HG03039 (cell line): ENCODE data around the gene DIS3L2.
"Not testable (repeated sequence)": the region's sequence is repeated elsewhere in the genome, so short reads cannot be mapped to it uniquely, and the experiment has no call there.

Source experiments
- ATAC-seq: cut with Tn5 transposase; IDR thresholded peaks from one replicate; pipeline ENCODE4 v1.9.1; 2021; ENCODE audit warnings: mild to moderate bottlenecking, moderate library complexity; ENCODE audit not compliant: unreplicated experiment

The DIS3L2 gene

GRCh38 chr2:232147440-232148077 is 186.0 kb downstream of the DIS3L2 start:
- no peak for ATAC-seq

- no peak for ATAC-seq
These were observed 200.7 kb downstream of the DIS3L2 start for GRCh38 chr2:232162187-232162586.

DNA sequence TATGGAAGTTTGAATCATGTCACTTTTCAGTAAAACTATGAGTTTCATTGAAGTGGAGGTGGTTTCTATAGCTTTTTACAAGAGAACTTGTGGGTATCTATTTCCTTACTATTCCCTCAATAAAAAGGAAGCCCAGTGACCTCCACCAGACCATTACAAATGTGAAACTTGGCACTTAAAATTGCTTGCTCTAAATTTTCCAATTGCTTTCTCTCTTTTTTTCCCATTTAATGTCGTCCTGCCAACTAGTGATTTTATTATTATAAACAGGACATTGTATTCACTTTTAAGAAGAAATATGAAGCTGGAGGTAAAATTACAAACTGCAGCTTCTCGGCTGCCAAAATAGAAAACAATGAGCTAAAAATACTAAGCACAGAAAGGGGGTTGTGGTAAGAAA is 208.9 kb downstream of the DIS3L2 start:
- ATAC-seq, result no peak

DNA sequence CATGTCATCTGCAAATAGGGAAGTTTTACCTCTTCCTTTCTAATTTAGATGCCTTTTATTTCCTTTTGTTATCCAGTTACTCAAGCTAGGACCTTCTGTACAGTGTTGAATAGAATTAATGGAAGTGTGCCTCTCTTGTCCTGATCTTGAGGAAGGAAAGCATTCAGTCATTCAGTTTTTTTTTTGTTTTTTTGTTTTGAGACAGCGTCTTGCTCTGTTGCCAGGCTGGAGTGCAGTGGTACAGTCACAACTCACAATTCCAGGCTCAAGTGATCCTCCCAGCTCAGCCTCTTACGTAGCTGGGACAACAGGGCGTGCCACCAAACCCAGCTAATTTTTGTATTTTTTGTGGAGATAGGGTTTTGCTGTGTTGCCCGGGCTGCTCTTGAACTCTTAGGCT is 213.1 kb downstream of the DIS3L2 start:
- no peak for ATAC-seq

GRCh38 chr2:232176587-232176986 is 215.1 kb downstream of the DIS3L2 start:
- not testable (repeated sequence) for ATAC-seq

DNA sequence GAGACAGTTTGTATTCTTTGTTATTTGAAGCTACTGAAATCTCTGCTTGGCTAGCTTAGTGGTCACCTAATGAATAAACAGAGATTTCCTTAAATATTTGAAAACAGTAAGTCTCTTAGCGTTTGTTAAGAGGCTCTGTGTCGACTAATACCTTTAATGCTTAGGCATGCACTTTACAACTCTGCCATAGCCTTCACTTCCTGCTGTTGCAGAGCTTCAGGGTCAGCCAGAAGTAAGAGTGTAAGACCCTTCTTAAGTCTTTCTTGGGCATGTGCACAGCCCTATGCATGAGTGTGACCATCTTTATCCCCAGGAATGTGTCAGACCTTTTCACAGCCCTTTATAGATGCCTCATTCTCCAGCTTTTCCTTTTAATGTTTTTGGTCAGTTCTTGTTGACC is 221.8 kb downstream of the DIS3L2 start:
- no peak for ATAC-seq

GRCh38 chr2:232184346-232184745 is 222.8 kb downstream of the DIS3L2 start:
- no peak for ATAC-seq

DNA sequence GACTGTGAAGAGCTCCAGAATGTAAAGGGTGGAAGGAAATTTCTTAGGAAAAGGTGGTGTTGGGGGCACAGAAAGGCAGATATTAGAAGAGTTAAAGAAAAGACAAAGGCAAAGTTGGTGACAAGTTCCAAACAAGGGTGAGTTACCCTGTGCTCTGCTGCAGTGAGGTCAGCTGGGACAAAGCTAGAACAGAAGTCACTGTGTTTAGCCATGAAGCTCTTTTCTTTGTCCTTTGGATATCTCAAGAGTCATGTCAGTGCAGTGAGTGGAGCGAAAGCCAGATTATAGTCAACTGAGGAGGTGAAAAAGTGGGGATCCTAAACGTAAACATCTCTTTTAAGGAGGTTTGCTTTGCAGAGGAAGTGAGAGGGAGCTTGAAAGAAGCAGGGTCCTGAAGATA is 229.3 kb downstream of the DIS3L2 start:
- ATAC-seq, result no peak

DNA sequence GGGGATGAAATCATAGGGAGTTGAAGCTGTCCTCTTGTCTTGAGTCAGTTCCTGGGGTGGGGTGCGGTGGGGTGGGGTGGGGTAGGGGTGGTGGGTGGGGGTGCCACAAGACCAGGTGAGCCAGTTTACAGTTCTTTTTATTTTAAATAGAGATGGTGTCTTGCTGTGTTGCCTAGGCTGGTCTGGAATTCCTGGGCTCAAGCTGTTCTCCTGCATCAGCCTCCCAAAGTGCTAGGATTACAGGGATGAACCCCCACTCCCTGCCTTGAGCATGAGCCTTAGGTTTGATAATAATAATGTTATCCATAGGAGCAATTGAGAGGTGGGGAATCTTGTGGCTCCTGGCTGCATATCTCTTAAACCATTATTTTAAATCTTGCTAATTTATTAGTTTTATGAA is 234.0 kb downstream of the DIS3L2 start:
- no peak for ATAC-seq

GRCh38 chr2:232196802-232197201 is 235.3 kb downstream of the DIS3L2 start:
- ATAC-seq, result no peak

DNA sequence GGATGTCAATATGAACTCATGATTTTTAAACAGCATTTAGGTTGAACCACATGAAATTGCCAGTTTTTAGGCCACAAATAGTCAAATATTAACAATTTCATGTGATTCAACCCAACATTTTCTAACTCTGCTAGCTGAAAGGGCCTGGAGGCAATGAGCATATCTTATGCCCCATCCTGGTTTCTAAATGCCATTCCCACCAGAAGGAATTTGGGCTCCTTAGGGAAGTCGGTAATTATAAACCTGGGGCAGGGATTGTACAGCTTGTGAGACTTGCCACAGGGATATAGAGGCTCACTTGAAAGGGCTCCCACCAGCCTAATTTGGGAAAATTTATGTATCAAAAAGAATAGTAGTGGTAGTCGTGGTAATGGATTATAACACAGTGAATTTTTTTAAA is 238.7 kb downstream of the DIS3L2 start:
- no peak for ATAC-seq

DNA sequence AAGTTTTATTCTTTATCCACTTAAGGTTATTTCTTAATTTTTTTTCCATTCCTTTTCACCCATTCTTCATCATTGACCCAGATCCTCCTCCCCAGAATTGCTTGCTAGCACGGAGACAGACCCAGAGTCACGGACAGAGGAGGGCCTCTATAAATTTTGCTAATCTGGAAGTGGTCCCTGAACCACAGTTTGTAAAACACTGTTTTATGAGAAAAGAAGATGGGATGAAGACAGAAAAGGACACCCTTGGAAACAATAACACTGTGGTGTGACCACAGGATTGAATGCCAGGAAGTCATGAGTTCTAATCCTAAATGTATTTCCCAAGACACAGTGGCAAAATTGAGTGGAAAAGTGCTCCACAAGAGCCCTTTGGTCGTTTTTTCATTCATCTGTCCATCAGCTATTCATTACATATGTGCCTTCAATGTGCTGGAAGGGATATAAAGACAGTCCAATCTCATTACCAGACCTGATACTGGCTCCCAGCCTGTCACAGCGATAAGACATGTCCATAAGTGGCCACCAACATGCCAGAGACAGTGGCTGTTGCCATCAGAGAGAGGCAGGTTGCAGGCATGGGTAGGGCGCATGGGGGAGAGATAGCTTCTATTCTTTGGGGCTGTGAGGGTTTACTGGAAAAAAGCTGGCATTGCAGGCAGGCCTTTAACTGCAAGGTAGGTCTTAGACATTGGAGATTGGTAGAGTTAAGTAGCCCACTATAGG is 241.8 kb downstream of the DIS3L2 start:
- no peak for ATAC-seq

DNA sequence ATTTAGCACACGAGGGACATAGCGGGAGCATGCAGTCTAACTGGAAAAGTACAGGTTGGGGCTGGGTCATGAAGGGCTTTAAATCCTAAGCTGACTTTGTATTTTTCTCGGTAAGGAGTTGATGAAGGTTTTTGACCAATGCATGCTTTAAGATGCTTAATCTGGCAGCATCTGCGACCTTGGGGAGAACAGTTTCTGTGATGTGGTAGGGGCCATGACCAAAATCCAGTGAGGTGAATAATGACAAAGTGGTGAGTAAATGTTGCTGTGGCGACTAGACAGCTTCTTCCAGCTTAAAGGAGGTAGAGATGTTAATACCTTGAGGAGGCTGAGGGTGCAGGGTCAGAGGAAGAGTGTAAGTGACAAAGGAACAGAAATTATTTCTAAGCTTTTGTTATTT is 242.4 kb downstream of the DIS3L2 start:
- no peak for ATAC-seq

GRCh38 chr2:232204457-232204931 is 243.0 kb downstream of the DIS3L2 start:
- no peak for ATAC-seq

GRCh38 chr2:232207174-232207573 is 245.7 kb downstream of the DIS3L2 start:
- ATAC-seq, result no peak

DNA sequence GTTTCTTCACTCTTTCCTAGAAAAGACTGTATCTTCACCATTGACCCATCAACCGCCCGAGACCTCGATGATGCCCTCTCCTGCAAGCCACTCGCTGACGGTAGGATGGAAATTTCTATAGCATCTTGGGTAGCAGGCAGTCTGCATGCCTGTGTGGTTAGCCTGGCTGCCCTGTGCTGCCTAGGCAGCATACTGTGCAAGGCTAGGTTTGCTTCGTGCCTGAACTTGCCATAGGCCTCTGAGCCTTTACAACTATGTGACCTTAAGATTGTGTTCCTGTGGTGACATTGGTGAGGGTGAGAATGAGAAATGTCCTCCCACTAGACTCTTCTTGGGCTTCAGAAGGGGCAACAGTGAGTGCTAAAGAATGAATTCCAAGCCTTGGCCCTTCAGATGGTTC is 248.8 kb downstream of the DIS3L2 start:
- no peak for ATAC-seq

DNA sequence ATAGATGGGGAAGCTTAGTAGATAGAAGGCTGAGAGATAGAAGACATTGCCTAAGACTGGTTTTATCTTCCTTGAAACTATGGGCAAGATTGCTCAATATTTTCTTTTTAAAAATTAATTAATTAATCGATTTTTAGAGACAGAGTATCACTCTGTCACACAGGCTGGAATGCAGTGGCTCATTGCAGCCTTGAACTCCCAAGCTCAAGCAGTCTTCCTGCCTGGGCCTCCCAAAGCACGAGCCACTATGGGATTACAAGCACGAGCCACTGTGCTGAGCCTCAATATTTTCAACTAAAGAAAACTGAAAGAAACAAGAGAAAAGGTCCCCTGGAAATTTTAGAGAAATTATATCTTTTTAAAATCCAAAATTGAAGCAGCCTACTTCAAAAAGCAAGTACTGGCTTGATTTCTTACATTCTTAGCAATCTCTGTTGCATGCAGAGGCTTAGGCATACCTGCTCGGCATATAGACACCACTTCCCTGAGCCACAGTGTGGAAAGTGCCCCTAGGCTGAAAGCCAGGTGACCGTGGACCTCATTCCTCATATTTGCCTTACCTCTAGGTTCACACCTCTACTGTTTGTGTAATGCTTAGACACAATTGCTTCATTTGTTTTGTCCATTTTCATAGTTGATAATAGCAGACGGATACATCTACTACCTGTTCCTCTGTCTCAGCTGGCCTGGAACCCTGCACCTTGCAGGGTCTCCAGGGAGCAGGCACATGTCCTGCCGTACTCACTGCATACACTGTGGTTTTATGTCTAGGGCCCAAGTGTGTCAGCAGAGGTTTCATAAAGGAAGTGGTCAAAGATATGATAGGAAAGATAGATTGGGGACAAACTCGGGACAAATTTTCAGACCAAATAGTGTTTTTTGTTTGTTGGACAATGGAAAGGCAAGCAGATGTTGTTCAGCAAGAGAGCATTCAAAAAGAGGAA is 250.5 kb downstream of the DIS3L2 start:
- no peak for ATAC-seq

DNA sequence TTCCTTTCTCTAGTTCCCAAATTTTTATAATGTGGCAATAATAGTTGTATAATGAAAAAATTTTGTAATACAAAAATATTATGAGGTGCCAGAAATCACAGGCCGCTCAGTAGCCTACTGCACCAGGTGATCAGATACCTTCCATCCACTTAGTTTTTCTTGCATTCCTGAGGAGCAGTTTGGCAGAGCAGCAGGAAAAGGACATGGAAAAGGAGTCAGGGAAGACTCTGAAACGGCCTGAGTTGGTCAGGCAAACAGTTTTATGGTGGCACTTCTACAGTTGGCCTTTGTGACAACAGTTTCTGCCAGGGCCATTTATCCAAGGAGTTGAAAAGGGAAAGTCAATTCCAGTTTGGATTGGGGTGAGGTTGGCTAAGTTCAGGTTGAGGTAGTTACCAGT is 251.7 kb downstream of the DIS3L2 start:
- no peak for ATAC-seq

DNA sequence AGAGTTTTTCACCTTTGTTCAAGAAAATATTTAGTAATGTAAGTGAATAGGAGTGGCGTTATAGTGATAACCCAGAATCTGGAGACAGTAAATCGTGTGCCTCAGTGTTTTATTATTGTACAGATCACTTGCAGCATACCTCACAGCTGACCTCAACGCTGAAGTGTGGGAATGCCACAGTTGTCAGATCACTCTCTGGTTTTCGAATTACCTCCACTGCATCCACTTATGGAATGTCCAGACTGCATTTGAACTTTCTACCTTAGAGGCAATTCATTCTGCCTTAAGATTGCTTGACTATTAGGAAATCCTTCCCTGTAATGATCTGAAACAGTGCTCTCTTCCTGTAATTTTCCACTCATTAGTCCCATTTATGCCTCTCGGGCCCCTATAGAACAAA is 252.5 kb downstream of the DIS3L2 start:
- ATAC-seq, result no peak

DNA sequence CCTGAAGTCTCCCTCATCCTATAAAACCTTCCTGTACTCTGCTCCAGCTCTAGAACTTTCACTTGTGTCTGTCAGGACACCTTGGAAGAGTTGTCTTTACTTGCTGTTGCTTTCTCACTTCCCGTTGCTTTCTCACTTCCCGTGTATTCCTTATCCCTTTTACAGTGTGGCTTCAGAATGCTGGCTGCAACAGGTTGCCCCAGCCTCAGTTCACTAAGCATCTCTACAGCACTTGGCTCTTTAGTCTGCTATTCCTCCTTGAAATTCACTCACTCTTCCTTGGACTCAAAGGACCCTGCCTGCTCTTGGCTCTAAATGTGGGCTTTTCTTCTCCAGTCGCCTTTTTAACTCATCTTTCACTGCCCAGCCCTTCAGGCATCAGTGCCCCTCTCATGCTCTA is 254.5 kb downstream of the DIS3L2 start:
- ATAC-seq, result no peak

GRCh38 chr2:232218778-232219495 is 257.4 kb downstream of the DIS3L2 start:
- no peak for ATAC-seq
